Keratinocyte (primary cell): ENCODE data around the gene TTC38. TPM values are rescaled to one million over a fixed set of nuclear protein-coding genes. Genes with fewer than 3 reads are reported as not detected.

ENCODE experiments used
- DNase-seq: peaks from one replicate; pipeline ENCODE4 v3.0.0-alpha.2; 2011; ENCODE audit warnings: low read depth, missing footprints, low spot score
- FAIRE-seq: peaks from 2 replicates; lab custom pipeline; 2011; peaks lifted over from hg19 to GRCh38; lab: Jason Lieb, UNC
- H2AFZ ChIP-seq: 2 replicates; pipeline ENCODE4 v1.6.0; 2012; ENCODE audit warnings: low read length, control low read depth, inconsistent platforms; ENCODE audit not compliant: control insufficient read depth
- H3K27ac ChIP-seq: 2 replicates; pipeline ENCODE4 v1.5.1; 2011; ENCODE audit warnings: low read length; ENCODE audit not compliant: control insufficient read depth, insufficient read depth
- H3K27me3 ChIP-seq: 3 replicates; pipeline ENCODE4 v1.6.0; 2011; ENCODE audit warnings: low read length; ENCODE audit not compliant: control insufficient read depth, insufficient read depth; ENCODE audit errors: extremely low read depth
- H3K36me3 ChIP-seq, 2 experiments: 2 replicates in 1 of 2; 3 replicates in 1 of 2; pipeline ENCODE4 v1.5.1; 2011; ENCODE audit warnings: low read length in 2 of 2, mild to moderate bottlenecking in 1 of 2; ENCODE audit not compliant: control insufficient read depth in 2 of 2, insufficient read depth in 2 of 2; ENCODE audit errors: extremely low read depth in 1 of 2
- H3K4me1 ChIP-seq: 3 replicates; pipeline ENCODE4 v1.5.1; 2011; ENCODE audit warnings: low read length; ENCODE audit not compliant: control insufficient read depth, insufficient read depth; ENCODE audit errors: extremely low read depth
- H3K4me2 ChIP-seq: 3 replicates; pipeline ENCODE4 v1.6.0; 2011; ENCODE audit warnings: low read depth, low read length; ENCODE audit not compliant: control insufficient read depth, insufficient read depth; ENCODE audit errors: extremely low read depth
- H3K4me3 ChIP-seq, 3 experiments: fragments of 200-600 bp in 1 of 3; sonication (generic) in 1 of 3; 2 replicates in 2 of 3; 3 replicates in 1 of 3; pipeline ENCODE4 v1.5.1; 2011 to 2016; ENCODE audit warnings: low read length in 3 of 3, mild to moderate bottlenecking in 3 of 3, control low read depth in 2 of 3, inconsistent platforms in 1 of 3, low read depth in 1 of 3, mixed read lengths in 1 of 3, mixed run types in 1 of 3, moderate library complexity in 1 of 3; ENCODE audit not compliant: control insufficient read depth in 2 of 3, insufficient read depth in 2 of 3; ENCODE audit errors: extremely low read depth in 1 of 3
- H3K79me2 ChIP-seq: 2 replicates; pipeline ENCODE4 v1.6.0; 2012; ENCODE audit warnings: low read length; ENCODE audit not compliant: control insufficient read depth, insufficient read depth
- H3K9ac ChIP-seq: 3 replicates; pipeline ENCODE4 v1.6.0; 2011; ENCODE audit warnings: low read length; ENCODE audit not compliant: control insufficient read depth, insufficient read depth; ENCODE audit errors: extremely low read depth
- H3K9me1 ChIP-seq: 3 replicates; pipeline ENCODE4 v1.6.0; 2011; ENCODE audit warnings: low read length; ENCODE audit not compliant: control insufficient read depth, insufficient read depth; ENCODE audit errors: extremely low read depth
- H3K9me3 ChIP-seq: 2 replicates; pipeline ENCODE4 v1.5.1; 2012; ENCODE audit warnings: low read depth, low read length; ENCODE audit not compliant: control insufficient read depth
- H4K20me1 ChIP-seq: 3 replicates; pipeline ENCODE4 v1.6.0; 2011; ENCODE audit warnings: low read length; ENCODE audit not compliant: control insufficient read depth, insufficient read depth; ENCODE audit errors: extremely low read depth
- EZH2 ChIP-seq: IDR thresholded peaks from one replicate; pipeline ENCODE4 v1.6.1; 2012; ENCODE audit warnings: inconsistent platforms, mild to moderate bottlenecking, low read length, moderate library complexity
- dilution Hi-C: fragments of 300-500 bp; cut with MboI; formaldehyde crosslinking; loops from one replicate; pipeline ENCODE4 v1.7.0; 2020; ENCODE audit warnings: low sequenced_read_pairs; ENCODE audit not compliant: extremely low pct_ligation_motif_present
- polyA plus RNA-seq, 5 experiments: library from polyadenylated mRNA; depleted of rRNA in 3 of 5; stranded (reverse) in 3 of 5; stranded (forward) in 1 of 5; unstranded in 1 of 5; fragments of >200 nt; gene quantifications; 1 replicate in 1 of 5; 2 replicates in 3 of 5; 3 replicates in 1 of 5; pipeline versions ENCODE4 v1.2.1 to v1.2.3, GENCODE V29; 2011 to 2012; ENCODE audit warnings: missing spikeins in 2 of 5, low read depth in 1 of 5, low replicate concordance in 1 of 5
- TF ChIP-seq, protein P1 (sequence below), 3 experiments: IDR thresholded peaks in 1 of 3; conservative IDR thresholded peaks in 1 of 3; optimal IDR thresholded peaks in 1 of 3; 2 replicates in 2 of 3; 3 replicates in 1 of 3; pipeline versions ENCODE3 to v1.5.1; 2011; ENCODE audit warnings: low read length in 3 of 3, mild to moderate bottlenecking in 3 of 3, moderate library complexity in 2 of 3, control low read depth in 1 of 3, inconsistent platforms in 1 of 3; ENCODE audit not compliant: insufficient read depth in 2 of 3; ENCODE audit errors: extremely low read depth in 1 of 3

TTC38 gene
- polyA plus RNA-seq, 1 donor (not counting 4 experiments of a cell fraction or from before 2014, with no cell fraction given): 11.4 TPM

DNA sequence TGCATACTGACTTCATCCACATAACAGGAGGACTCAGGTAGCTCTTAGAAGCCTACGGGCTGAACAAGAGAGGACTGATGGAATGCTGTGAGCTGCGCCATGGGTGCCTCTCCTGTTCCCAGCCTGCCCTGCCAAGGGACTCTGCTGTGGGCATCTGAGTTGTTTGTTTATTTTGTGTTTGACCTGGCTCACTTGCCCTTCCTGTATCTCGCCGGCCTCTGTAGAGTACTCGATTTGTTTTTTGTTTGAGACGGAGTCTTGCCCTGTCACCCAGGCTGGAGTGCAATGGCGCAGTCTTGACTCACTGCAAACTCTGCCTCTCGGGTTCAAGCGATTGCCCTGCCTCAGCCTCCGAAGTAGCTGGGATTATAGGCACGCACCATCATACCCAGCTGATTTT is 1.8 kb downstream of the TTC38 start:
- DNase-seq (no peak), FAIRE-seq (no peak)
- H3K4me1 ChIP-seq: peaks cover 3% of the 10 kb centered on the region
- H3K27me3 ChIP-seq: no peaks in the 10 kb centered on the region
- no peaks in the 10 kb centered on the region for H3K79me2 ChIP-seq
- H3K4me2 ChIP-seq: no peak overlapping the region
- H4K20me1 ChIP-seq: no peaks in the 10 kb centered on the region
- H3K9me1 ChIP-seq: no peaks in the 10 kb centered on the region
- peaks cover 7 to 14% of the 10 kb centered on the region in 2 experiments for H3K36me3 ChIP-seq
- H3K9ac ChIP-seq: no peak overlapping the region
- no peak overlapping the region for H3K27ac ChIP-seq
- H2AFZ ChIP-seq: no peak overlapping the region
- H3K4me3 ChIP-seq: no peak overlapping the region
- TF ChIP-seq, protein P1, sequence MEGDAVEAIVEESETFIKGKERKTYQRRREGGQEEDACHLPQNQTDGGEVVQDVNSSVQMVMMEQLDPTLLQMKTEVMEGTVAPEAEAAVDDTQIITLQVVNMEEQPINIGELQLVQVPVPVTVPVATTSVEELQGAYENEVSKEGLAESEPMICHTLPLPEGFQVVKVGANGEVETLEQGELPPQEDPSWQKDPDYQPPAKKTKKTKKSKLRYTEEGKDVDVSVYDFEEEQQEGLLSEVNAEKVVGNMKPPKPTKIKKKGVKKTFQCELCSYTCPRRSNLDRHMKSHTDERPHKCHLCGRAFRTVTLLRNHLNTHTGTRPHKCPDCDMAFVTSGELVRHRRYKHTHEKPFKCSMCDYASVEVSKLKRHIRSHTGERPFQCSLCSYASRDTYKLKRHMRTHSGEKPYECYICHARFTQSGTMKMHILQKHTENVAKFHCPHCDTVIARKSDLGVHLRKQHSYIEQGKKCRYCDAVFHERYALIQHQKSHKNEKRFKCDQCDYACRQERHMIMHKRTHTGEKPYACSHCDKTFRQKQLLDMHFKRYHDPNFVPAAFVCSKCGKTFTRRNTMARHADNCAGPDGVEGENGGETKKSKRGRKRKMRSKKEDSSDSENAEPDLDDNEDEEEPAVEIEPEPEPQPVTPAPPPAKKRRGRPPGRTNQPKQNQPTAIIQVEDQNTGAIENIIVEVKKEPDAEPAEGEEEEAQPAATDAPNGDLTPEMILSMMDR (optimal IDR thresholded peaks at IDR 0.05 in 1 of 3, IDR thresholded peaks at IDR 0.05 in 1 of 3, conservative IDR thresholded peaks at IDR 0.05 in 1 of 3; ENCODE audit: extremely low read depth in 1 of 3, insufficient read depth in 2 of 3, low read length in 3 of 3): no peak
- TF ChIP-seq EZH2: no peak
- H3K9me3 ChIP-seq: no peaks in the 10 kb centered on the region
- dilution Hi-C loops: no loop called here

DNA sequence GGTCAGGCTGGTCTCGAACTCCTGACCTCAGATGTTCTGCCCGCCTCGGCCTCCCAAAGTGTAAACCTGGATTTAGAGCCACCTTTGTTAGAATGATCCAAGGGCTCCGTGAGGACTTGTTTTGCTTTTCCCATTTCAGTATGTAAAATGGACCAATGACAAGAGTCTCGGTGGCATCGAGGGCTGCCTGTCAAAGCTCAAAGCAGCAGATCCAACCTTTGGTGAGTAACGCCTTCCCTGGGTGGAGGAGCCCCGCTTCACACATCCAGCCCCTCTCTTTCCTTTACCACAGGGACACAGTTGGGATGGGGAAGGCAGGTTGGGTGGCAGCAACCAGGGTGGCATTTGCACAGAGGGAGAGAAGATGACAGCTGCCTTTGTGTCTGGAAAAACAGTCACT is 4.4 kb downstream of the TTC38 start:
- H3K27me3 ChIP-seq: no peaks in the 10 kb centered on the region
- peaks cover 11 to 24% of the 10 kb centered on the region in 2 experiments for H3K36me3 ChIP-seq
- no peak for TF ChIP-seq EZH2
- TF ChIP-seq, protein P1 (optimal IDR thresholded peaks at IDR 0.05 in 1 of 3, IDR thresholded peaks at IDR 0.05 in 1 of 3, conservative IDR thresholded peaks at IDR 0.05 in 1 of 3; ENCODE audit: extremely low read depth in 1 of 3, insufficient read depth in 2 of 3, low read length in 3 of 3): no peak
- H3K4me2 ChIP-seq: no peak overlapping the region
- no peaks in the 10 kb centered on the region for H3K79me2 ChIP-seq
- DNase-seq (no peak), FAIRE-seq (no peak)
- no peak overlapping the region for H3K27ac ChIP-seq
- H2AFZ ChIP-seq: no peak overlapping the region
- H3K9me1 ChIP-seq: no peaks in the 10 kb centered on the region
- no peak overlapping the region for H3K9ac ChIP-seq
- H3K4me3 ChIP-seq: no peak overlapping the region
- H3K9me3 ChIP-seq: no peaks in the 10 kb centered on the region
- dilution Hi-C loops: no loop called here
- H3K4me1 ChIP-seq: peaks cover 3% of the 10 kb centered on the region
- no peaks in the 10 kb centered on the region for H4K20me1 ChIP-seq
